ENCODE results near the gene LDLRAP1. TPM values are rescaled to one million over a fixed set of nuclear protein-coding genes. Genes with fewer than 3 reads are reported as not detected.
A peak's percentile ranks its signal among the peaks of the same experiment; 100 is the strongest.

LDLRAP1 gene
- polyA plus RNA-seq, 1 donor, result 17.8 TPM

- no peak for DNase-seq
- Histone ChIP-seq H3K4me3 (ENCODE audit: low read length) (peak overlapping the region; percentile 11), H3K36me3 (ENCODE audit: control insufficient read depth, insufficient read depth, low read length) (peaks cover 3% of the 10 kb centered on the region), H3K9me3 (ENCODE audit: control insufficient read depth, low read depth, low read length) (no peaks in the 10 kb centered on the region), H3K27me3 (ENCODE audit: control insufficient read depth, insufficient read depth, low read length) (no peaks in the 10 kb centered on the region), H3K27ac (ENCODE audit: low read length) (no peak overlapping the region), H3K4me1 (ENCODE audit: control insufficient read depth, insufficient read depth, low read length) (peaks cover 34% of the 10 kb centered on the region)
- WGBS (ENCODE audit: insufficient coverage, low lambda C conversion rate), result no CpG with 5 or more reads among the region's 7 CpGs
Observed at GRCh38 chr1:25543005-25543424, 391 bp upstream of the LDLRAP1 start.

- peaks cover 37% of the 10 kb centered on the region for H3K4me1 ChIP-seq (ENCODE audit: control insufficient read depth, insufficient read depth, low read length)
- no peaks in the 10 kb centered on the region for H3K9me3 ChIP-seq (ENCODE audit: control insufficient read depth, low read depth, low read length)
- no CpG with 5 or more reads among the region's 25 CpGs for WGBS (ENCODE audit: insufficient coverage, low lambda C conversion rate)
- H3K27me3 ChIP-seq (ENCODE audit: control insufficient read depth, insufficient read depth, low read length), result no peaks in the 10 kb centered on the region
- peak in 1 of 2 donors; percentile 36 for DNase-seq
- H3K27ac ChIP-seq (ENCODE audit: low read length), result no peak overlapping the region
- peaks cover 3% of the 10 kb centered on the region for H3K36me3 ChIP-seq (ENCODE audit: control insufficient read depth, insufficient read depth, low read length)
- H3K4me3 ChIP-seq (ENCODE audit: low read length), result peak overlapping the region; percentile 74
Observed at GRCh38 chr1:25544243-25544764, 898 bp downstream of the LDLRAP1 start.

- no CpG with 5 or more reads among the region's 6 CpGs for WGBS (ENCODE audit: insufficient coverage, low lambda C conversion rate)
Observed at GRCh38 chr1:25544819-25545218, 1.4 kb downstream of the LDLRAP1 start.

GRCh38 chr1:25545767-25546166 is 2.4 kb downstream of the LDLRAP1 start:
- peaks cover 3% of the 10 kb centered on the region for H3K36me3 ChIP-seq (ENCODE audit: control insufficient read depth, insufficient read depth, low read length)
- H3K9me3 ChIP-seq (ENCODE audit: control insufficient read depth, low read depth, low read length), result no peaks in the 10 kb centered on the region
- peaks cover 49% of the 10 kb centered on the region for H3K4me1 ChIP-seq (ENCODE audit: control insufficient read depth, insufficient read depth, low read length)
- DNase-seq, result no peak
- no CpG with 5 or more reads among the region's 3 CpGs for WGBS (ENCODE audit: insufficient coverage, low lambda C conversion rate)
- H3K27me3 ChIP-seq (ENCODE audit: control insufficient read depth, insufficient read depth, low read length), result no peaks in the 10 kb centered on the region
- no peak overlapping the region for H3K4me3 ChIP-seq (ENCODE audit: low read length)
- H3K27ac ChIP-seq (ENCODE audit: low read length), result no peak overlapping the region

More at GRCh38 chr1:25544819-25545218, 1.4 kb downstream of the LDLRAP1 start:
- no peak overlapping the region for H3K27ac ChIP-seq (ENCODE audit: low read length)
- DNase-seq, result no peak
- H3K9me3 ChIP-seq (ENCODE audit: control insufficient read depth, low read depth, low read length), result no peaks in the 10 kb centered on the region
- no peaks in the 10 kb centered on the region for H3K27me3 ChIP-seq (ENCODE audit: control insufficient read depth, insufficient read depth, low read length)
- H3K36me3 ChIP-seq (ENCODE audit: control insufficient read depth, insufficient read depth, low read length), result peaks cover 3% of the 10 kb centered on the region
- peak overlapping the region; percentile 74 for H3K4me3 ChIP-seq (ENCODE audit: low read length)
- H3K4me1 ChIP-seq (ENCODE audit: control insufficient read depth, insufficient read depth, low read length), result peaks cover 42% of the 10 kb centered on the region

- Histone ChIP-seq H3K27ac (ENCODE audit: low read length) (no peak overlapping the region), H3K27me3 (ENCODE audit: control insufficient read depth, insufficient read depth, low read length) (no peaks in the 10 kb centered on the region), H3K4me3 (ENCODE audit: low read length) (no peak overlapping the region), H3K4me1 (ENCODE audit: control insufficient read depth, insufficient read depth, low read length) (peaks cover 49% of the 10 kb centered on the region), H3K36me3 (ENCODE audit: control insufficient read depth, insufficient read depth, low read length) (peaks cover 3% of the 10 kb centered on the region), H3K9me3 (ENCODE audit: control insufficient read depth, low read depth, low read length) (no peaks in the 10 kb centered on the region)
- no peak for DNase-seq
- WGBS (ENCODE audit: insufficient coverage, low lambda C conversion rate), result no CpG with 5 or more reads among the region's 1 CpG
Observed at GRCh38 chr1:25546193-25546592, 2.8 kb downstream of the LDLRAP1 start.

GRCh38 chr1:25548601-25549000 is 5.2 kb downstream of the LDLRAP1 start:
- Histone ChIP-seq H3K27ac (ENCODE audit: low read length) (peak overlapping the region; percentile 67), H3K27me3 (ENCODE audit: control insufficient read depth, insufficient read depth, low read length) (no peaks in the 10 kb centered on the region), H3K4me1 (ENCODE audit: control insufficient read depth, insufficient read depth, low read length) (peaks cover 38% of the 10 kb centered on the region), H3K4me3 (ENCODE audit: low read length) (no peak overlapping the region), H3K9me3 (ENCODE audit: control insufficient read depth, low read depth, low read length) (no peaks in the 10 kb centered on the region), H3K36me3 (ENCODE audit: control insufficient read depth, insufficient read depth, low read length) (peaks cover 3% of the 10 kb centered on the region)
- no peak for DNase-seq
- no CpG with 5 or more reads among the region's 4 CpGs for WGBS (ENCODE audit: insufficient coverage, low lambda C conversion rate)

GRCh38 chr1:25549273-25550154 is 6.1 kb downstream of the LDLRAP1 start:
- H3K36me3 ChIP-seq (ENCODE audit: control insufficient read depth, insufficient read depth, low read length), result peaks cover 10% of the 10 kb centered on the region
- no peaks in the 10 kb centered on the region for H3K9me3 ChIP-seq (ENCODE audit: control insufficient read depth, low read depth, low read length)
- H3K27ac ChIP-seq (ENCODE audit: low read length), result peak overlapping the region; percentile 67
- H3K27me3 ChIP-seq (ENCODE audit: control insufficient read depth, insufficient read depth, low read length), result no peaks in the 10 kb centered on the region
- peak; percentile 79 to 84 for DNase-seq
- whole genome bisulfite sequencing (ENCODE audit: insufficient coverage, low lambda C conversion rate), result no CpG with 5 or more reads among the region's 19 CpGs
- peaks cover 33% of the 10 kb centered on the region for H3K4me1 ChIP-seq (ENCODE audit: control insufficient read depth, insufficient read depth, low read length)
- H3K4me3 ChIP-seq (ENCODE audit: low read length), result no peak overlapping the region

- Histone ChIP-seq H3K4me1 (ENCODE audit: control insufficient read depth, insufficient read depth, low read length) (peaks cover 28% of the 10 kb centered on the region), H3K27ac (ENCODE audit: low read length) (peak overlapping the region; percentile 67), H3K9me3 (ENCODE audit: control insufficient read depth, low read depth, low read length) (no peaks in the 10 kb centered on the region), H3K36me3 (ENCODE audit: control insufficient read depth, insufficient read depth, low read length) (peaks cover 15% of the 10 kb centered on the region), H3K27me3 (ENCODE audit: control insufficient read depth, insufficient read depth, low read length) (no peaks in the 10 kb centered on the region), H3K4me3 (ENCODE audit: low read length) (no peak overlapping the region)
- no CpG with 5 or more reads among the region's 2 CpGs for WGBS (ENCODE audit: insufficient coverage, low lambda C conversion rate)
- DNase-seq, result peak in 1 of 2 donors; percentile 46
Observed at GRCh38 chr1:25550155-25550506, 6.7 kb downstream of the LDLRAP1 start.

GRCh38 chr1:25550683-25551310 is 7.4 kb downstream of the LDLRAP1 start:
- Histone ChIP-seq H3K27me3 (ENCODE audit: control insufficient read depth, insufficient read depth, low read length) (no peaks in the 10 kb centered on the region), H3K9me3 (ENCODE audit: control insufficient read depth, low read depth, low read length) (no peaks in the 10 kb centered on the region), H3K4me3 (ENCODE audit: low read length) (no peak overlapping the region), H3K27ac (ENCODE audit: low read length) (peak overlapping the region; percentile 67), H3K4me1 (ENCODE audit: control insufficient read depth, insufficient read depth, low read length) (peaks cover 23% of the 10 kb centered on the region), H3K36me3 (ENCODE audit: control insufficient read depth, insufficient read depth, low read length) (peaks cover 16% of the 10 kb centered on the region)
- no peak for DNase-seq
- whole genome bisulfite sequencing (ENCODE audit: insufficient coverage, low lambda C conversion rate), result 100% methylated on average over 1 of the region's 3 CpGs

GRCh38 chr1:25553749-25554429 is 10.5 kb downstream of the LDLRAP1 start:
- DNase-seq, result no peak
- Histone ChIP-seq H3K4me3 (ENCODE audit: low read length) (no peak overlapping the region), H3K9me3 (ENCODE audit: control insufficient read depth, low read depth, low read length) (no peaks in the 10 kb centered on the region), H3K27me3 (ENCODE audit: control insufficient read depth, insufficient read depth, low read length) (no peaks in the 10 kb centered on the region), H3K36me3 (ENCODE audit: control insufficient read depth, insufficient read depth, low read length) (peaks cover 32% of the 10 kb centered on the region), H3K4me1 (ENCODE audit: control insufficient read depth, insufficient read depth, low read length) (peaks cover 29% of the 10 kb centered on the region), H3K27ac (ENCODE audit: low read length) (no peak overlapping the region)
- WGBS (ENCODE audit: insufficient coverage, low lambda C conversion rate), result no CpG with 5 or more reads among the region's 11 CpGs

Measured in large intestine (tissue), 3 donors.